ENCODE measurements around the gene MTFMT.

MTFMT gene

DNA sequence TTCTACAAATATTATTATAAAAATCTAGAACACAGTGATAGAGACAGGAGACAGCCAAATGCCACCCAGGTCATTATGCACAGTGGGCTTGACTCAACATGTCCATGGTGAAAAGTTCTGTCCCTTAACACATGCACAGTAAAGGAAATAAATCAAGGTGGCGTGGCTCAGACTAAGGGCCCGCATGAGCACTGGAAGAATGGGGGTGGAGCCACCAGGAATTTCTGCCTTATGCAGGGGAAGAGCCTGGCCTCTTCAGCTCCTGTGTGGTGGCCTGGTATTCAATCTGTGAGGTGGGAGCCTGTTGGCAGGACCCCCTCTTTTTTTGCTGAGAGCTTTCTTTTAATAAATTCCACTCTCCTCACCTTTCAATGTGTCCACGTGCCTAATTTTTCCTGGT, 22.6 kb downstream of the MTFMT start:
- in situ Hi-C loops (cut with HindIII; ENCODE audit: low sequenced_read_pairs): no loop called here
- DNase-seq (ENCODE audit: low read depth): no peak
- H3K4me3 ChIP-seq (ENCODE audit: low read depth, low read length): no peak overlapping the region
- no peak for TF ChIP-seq CTCF (IDR thresholded peaks at IDR 0.05; ENCODE audit: low read depth, low read length, missing control alignments)

DNA sequence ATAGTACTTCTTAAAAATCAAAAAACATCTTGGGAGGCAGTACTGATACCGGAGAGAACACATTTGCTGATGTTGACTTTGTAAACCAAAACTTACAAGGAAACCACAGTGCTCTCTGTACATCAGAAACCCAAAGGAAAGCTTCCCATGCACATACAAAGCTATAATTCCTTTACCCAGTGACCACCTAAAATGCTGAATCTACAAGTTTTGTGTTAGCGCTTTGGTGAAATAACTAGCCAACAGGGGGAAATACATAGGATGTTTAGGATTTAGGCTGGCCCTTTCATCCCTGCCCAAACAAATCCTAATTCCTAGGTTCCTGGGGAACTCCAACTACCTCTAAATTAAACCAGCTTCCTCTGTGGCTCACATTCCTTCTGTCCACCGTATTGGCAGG, 24.4 kb downstream of the MTFMT start:
- H3K4me3 ChIP-seq (ENCODE audit: low read depth, low read length): no peak overlapping the region
- no peak for DNase-seq (ENCODE audit: low read depth)
- no peak for TF ChIP-seq CTCF (IDR thresholded peaks at IDR 0.05; ENCODE audit: low read depth, low read length, missing control alignments)
- in situ Hi-C loops (cut with HindIII; ENCODE audit: low sequenced_read_pairs): no loop called here

- TF ChIP-seq CTCF (IDR thresholded peaks at IDR 0.05; ENCODE audit: low read depth, low read length, missing control alignments): no peak
- H3K4me3 ChIP-seq (ENCODE audit: low read depth, low read length): no peak overlapping the region
- in situ Hi-C loops (cut with HindIII; ENCODE audit: low sequenced_read_pairs): no loop called here
- DNase-seq (ENCODE audit: low read depth): no peak
Measured at GRCh38 chr15:64997745-64998375, 31.6 kb downstream of the MTFMT start.

DNA sequence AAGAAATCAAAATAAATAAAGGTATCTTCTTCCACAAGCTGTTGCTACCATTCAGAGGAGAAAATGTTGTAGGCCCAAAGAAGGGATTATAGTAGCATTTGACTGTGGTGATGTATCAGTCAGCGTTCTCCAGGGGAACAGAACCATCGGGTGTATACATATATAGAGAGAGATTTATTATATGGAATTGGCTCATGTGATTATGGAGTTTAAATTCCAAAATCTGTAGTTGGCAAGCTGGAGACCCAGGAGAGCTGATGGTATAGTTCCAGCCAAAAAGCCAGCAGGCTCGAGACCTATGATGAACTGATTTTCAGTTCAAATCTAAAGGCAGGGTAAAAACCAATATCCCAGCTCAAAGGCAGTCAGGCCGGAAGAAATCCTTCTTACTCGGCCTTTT, 32.4 kb downstream of the MTFMT start:
- no peak for TF ChIP-seq CTCF (IDR thresholded peaks at IDR 0.05; ENCODE audit: low read depth, low read length, missing control alignments)
- in situ Hi-C loops (cut with HindIII; ENCODE audit: low sequenced_read_pairs): no loop called here
- H3K4me3 ChIP-seq (ENCODE audit: low read depth, low read length): no peak overlapping the region
- no peak for DNase-seq (ENCODE audit: low read depth)

GRCh38 chr15:64993290-64993689, 36.1 kb downstream of the MTFMT start:
- in situ Hi-C loops (cut with HindIII; ENCODE audit: low sequenced_read_pairs): no loop called here
- H3K4me3 ChIP-seq (ENCODE audit: low read depth, low read length): no peak overlapping the region
- no peak for DNase-seq (ENCODE audit: low read depth)
- no peak for TF ChIP-seq CTCF (IDR thresholded peaks at IDR 0.05; ENCODE audit: low read depth, low read length, missing control alignments)

- no peak for DNase-seq (ENCODE audit: low read depth)
Measured at GRCh38 chr15:64991536-64992135, 37.8 kb downstream of the MTFMT start.

More at GRCh38 chr15:64991536-64992135, 37.8 kb downstream of the MTFMT start:
- H3K4me3 ChIP-seq (ENCODE audit: low read depth, low read length): no peak overlapping the region
- TF ChIP-seq CTCF (IDR thresholded peaks at IDR 0.05; ENCODE audit: low read depth, low read length, missing control alignments): no peak
- in situ Hi-C loops (cut with HindIII; ENCODE audit: low sequenced_read_pairs): no loop called here

Measured in astrocyte of the cerebellum (primary cell).